Prostate gland (tissue), 2 donors: ENCODE data around the gene STAT5B.

Experiments
- CTCF ChIP-seq, 4 experiments: fragments of 200-600 bp in 2 of 4; fragments of 450-650 bp in 2 of 4; sonication (generic) in 2 of 4; IDR thresholded peaks; 1 replicate in 3 of 4; 2 replicates in 1 of 4; pipeline ENCODE4 v1.5.1; 2016 to 2019; ENCODE audit warnings: antibody characterized with exemption in 4 of 4, mild to moderate bottlenecking in 2 of 4, moderate library complexity in 2 of 4
- POLR2A ChIP-seq: fragments of 450-650 bp; IDR thresholded peaks from one replicate; pipeline ENCODE4 v1.6.1; 2016; ENCODE audit warnings: antibody characterized with exemption, mild to moderate bottlenecking
- POLR2AphosphoS5 ChIP-seq: sonication (generic); formaldehyde crosslinking; IDR thresholded peaks from one replicate; pipeline ENCODE4 v1.6.1; 2017; ENCODE audit warnings: antibody characterized with exemption

GRCh38 chr17:42287977-42288802 lies 12.0 kb upstream of the STAT5B start, which contains the start of gene STAT5A:
- TF ChIP-seq CTCF (IDR thresholded peaks at IDR 0.05) (peak in 2 of 4 experiments; percentile 14 to 26), POLR2A (peak; percentile 76), POLR2AphosphoS5 (peak; percentile 41)
